ENCODE results near the gene SPART. TPM values are rescaled to one million over a fixed set of nuclear protein-coding genes. Genes with fewer than 3 reads are reported as not detected.

SPART gene
- total RNA-seq, 4 donors from 2014 or later = 34.1 to 58.7 (median 48.8) TPM

DNA sequence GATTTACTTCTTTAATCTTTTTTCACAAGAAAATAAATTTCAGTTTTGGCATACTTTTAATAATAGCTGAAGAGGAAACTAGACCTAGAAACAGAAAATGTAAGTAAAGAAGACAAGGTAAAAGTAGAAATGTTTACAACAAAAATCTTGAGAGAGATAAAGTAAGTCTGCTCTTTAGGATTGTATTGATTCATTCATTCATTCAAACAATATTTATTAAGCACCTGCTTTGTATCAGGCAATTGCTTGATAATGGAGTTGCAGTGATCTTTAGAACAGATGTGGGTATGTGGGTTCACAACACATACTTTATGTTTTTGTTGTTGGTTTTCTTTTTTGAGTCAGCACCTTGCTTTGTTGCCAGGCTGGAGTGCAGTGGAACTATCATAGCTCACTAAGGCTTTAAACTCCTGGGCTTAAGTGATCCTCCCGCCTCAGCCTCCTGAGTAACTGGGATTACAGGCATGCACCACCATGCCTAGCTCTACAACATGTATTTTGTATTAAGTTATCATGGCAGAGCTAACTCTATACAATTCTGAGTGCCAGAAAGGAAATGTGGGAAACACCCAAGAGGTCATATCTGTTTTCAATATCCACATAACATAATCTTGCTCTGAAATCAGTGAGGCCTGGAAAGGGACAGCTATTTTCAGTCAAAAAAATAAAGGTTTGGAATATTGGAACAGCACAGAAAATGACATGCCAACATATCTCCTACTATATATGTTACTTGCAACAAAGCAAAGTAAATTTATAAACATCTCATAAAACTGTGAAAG lies 8.8 kb upstream of the SPART start:
- no peak for DNase-seq
- Histone ChIP-seq H3K4me3 (no peak overlapping the region), H3K27me3 (no peaks in the 10 kb centered on the region), H3K27ac (no peak overlapping the region), H3K9me3 (no peaks in the 10 kb centered on the region), H3K36me3 (no peaks in the 10 kb centered on the region), H3K4me1 (peaks cover 0 to 8% of the 10 kb centered on the region in 2 donors)
- TF ChIP-seq POLR2A (IDR thresholded peaks at IDR 0.05) = no peak
- TF ChIP-seq, protein P1, sequence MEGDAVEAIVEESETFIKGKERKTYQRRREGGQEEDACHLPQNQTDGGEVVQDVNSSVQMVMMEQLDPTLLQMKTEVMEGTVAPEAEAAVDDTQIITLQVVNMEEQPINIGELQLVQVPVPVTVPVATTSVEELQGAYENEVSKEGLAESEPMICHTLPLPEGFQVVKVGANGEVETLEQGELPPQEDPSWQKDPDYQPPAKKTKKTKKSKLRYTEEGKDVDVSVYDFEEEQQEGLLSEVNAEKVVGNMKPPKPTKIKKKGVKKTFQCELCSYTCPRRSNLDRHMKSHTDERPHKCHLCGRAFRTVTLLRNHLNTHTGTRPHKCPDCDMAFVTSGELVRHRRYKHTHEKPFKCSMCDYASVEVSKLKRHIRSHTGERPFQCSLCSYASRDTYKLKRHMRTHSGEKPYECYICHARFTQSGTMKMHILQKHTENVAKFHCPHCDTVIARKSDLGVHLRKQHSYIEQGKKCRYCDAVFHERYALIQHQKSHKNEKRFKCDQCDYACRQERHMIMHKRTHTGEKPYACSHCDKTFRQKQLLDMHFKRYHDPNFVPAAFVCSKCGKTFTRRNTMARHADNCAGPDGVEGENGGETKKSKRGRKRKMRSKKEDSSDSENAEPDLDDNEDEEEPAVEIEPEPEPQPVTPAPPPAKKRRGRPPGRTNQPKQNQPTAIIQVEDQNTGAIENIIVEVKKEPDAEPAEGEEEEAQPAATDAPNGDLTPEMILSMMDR (IDR thresholded peaks at IDR 0.05 in 4 of 5, conservative IDR thresholded peaks at IDR 0.05 in 1 of 5) = no peak
- in situ Hi-C loops (cut with MboI; ENCODE audit: low sequenced_read_pairs in 4 of 4) (no loop called here), intact Hi-C loops (cut with DNase I; ENCODE audit: low total_unique reads) (no loop called here)
- ATAC-seq = no peak

DNA sequence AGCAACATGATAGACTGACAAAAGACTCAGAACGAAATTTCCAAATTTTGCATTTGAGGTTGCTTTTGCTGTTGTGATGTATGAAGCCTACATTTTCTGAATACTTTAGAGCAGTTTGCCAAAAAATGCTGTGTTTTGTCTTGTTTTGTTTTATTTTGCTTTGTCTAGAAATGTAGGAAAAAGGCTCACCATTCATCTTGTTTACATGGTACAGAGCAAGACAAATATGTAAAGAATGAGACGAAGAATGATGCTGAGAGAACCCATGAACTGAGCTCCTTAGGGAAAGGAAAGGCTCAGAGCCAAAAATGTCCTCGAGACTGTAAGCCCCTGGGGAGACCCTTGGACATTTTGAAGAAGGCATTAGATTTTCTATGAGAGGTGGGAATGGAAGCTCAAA lies 6.8 kb upstream of the SPART start:
- H3K27ac ChIP-seq = no peak overlapping the region
- H3K9me3 ChIP-seq = no peaks in the 10 kb centered on the region
- DNase-seq (no peak), ATAC-seq (no peak)
- peaks cover 0 to 4% of the 10 kb centered on the region in 2 donors for H3K4me1 ChIP-seq
- TF ChIP-seq, protein P1 (IDR thresholded peaks at IDR 0.05 in 4 of 5, conservative IDR thresholded peaks at IDR 0.05 in 1 of 5) = no peak
- no peak for TF ChIP-seq POLR2A (IDR thresholded peaks at IDR 0.05)
- H3K36me3 ChIP-seq = no peaks in the 10 kb centered on the region
- intact Hi-C loops (cut with DNase I; ENCODE audit: low total_unique reads) (no loop called here), in situ Hi-C loops (cut with MboI; ENCODE audit: low sequenced_read_pairs in 4 of 4) (no loop called here)
- no peaks in the 10 kb centered on the region for H3K27me3 ChIP-seq
- no peak overlapping the region for H3K4me3 ChIP-seq

DNA sequence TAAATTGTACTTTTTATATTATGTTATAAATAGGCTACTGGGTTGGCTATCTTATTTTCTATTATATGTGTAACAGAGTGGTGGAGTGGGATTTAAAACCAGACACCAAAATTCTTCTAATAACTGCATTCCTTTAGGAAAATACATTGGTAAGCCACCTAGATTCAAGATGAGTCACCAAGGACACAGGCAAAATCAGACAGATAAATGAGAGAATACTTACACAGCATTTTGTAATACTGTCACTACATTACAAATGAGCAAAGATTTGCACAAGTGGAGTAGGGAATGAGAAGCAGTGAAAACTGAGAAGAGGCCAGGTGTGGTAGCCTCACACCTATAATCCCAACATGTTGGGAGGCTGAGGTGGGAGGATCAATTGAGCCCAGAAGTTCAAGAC lies 6.2 kb upstream of the SPART start:
- in situ Hi-C loops (cut with MboI; ENCODE audit: low sequenced_read_pairs in 4 of 4) = no loop called here
- Histone ChIP-seq H3K4me3 (no peak overlapping the region), H3K27ac (no peak overlapping the region), H3K27me3 (no peaks in the 10 kb centered on the region), H3K36me3 (no peaks in the 10 kb centered on the region), H3K4me1 (no peaks in the 10 kb centered on the region), H3K9me3 (no peaks in the 10 kb centered on the region)
- intact Hi-C loops (cut with DNase I; ENCODE audit: low total_unique reads) = no loop called here
- DNase-seq (no peak), ATAC-seq (no peak)
- TF ChIP-seq POLR2A (IDR thresholded peaks at IDR 0.05) = no peak
- TF ChIP-seq, protein P1 (IDR thresholded peaks at IDR 0.05 in 4 of 5, conservative IDR thresholded peaks at IDR 0.05 in 1 of 5) = no peak

DNA sequence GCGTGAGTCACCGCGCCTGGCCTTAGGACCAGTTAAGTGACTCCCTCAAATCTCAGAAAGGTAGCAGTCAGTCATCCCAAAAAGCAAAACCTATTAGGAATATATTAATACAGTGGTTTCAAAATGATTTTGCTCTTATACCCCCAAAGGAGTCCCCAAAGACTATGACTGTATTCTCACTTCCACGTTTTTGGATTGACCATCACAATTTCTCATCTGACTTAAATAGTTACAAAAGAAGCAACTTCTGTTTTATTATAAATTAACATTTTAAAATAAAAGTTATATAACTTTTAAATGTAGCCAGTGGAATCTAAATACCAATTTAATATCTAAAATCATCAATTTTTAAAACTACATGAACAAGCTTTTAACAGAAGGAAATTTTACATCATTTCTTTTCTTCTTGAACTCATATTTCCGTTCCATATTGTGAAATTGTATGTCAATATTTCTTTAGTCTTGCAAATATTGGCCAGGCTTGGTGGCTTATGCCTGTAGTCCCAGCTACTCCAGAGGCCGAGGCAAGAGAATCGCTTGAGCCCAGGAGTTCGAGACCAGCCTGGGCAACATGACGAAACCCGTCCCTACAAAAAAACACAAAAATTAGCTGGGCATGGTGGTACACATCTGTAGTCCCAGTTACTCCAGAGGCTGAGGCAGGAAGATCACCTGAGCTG lies 1.5 kb upstream of the SPART start:
- Histone ChIP-seq H3K9me3 (no peaks in the 10 kb centered on the region), H3K4me1 (peaks cover 5 to 21% of the 10 kb centered on the region in 2 donors), H3K27me3 (no peaks in the 10 kb centered on the region), H3K36me3 (no peaks in the 10 kb centered on the region), H3K27ac (no peak overlapping the region), H3K4me3 (no peak overlapping the region)
- no peak for DNase-seq
- no peak for ATAC-seq
- in situ Hi-C loops (cut with MboI; ENCODE audit: low sequenced_read_pairs in 4 of 4) (loop anchor here in 1 of 4 donors (25.0 kb wide), 1 partner anchor 640 kb away; the partner anchor contains the start of gene ALG5), intact Hi-C loops (cut with DNase I; ENCODE audit: low total_unique reads) (loop anchor here (5.0 kb wide), 3 partner anchors 50 to 650 kb away; partner anchors contain the start of genes ALG5 and CCDC169)
- no peak for TF ChIP-seq POLR2A (IDR thresholded peaks at IDR 0.05)
- TF ChIP-seq, protein P1 (IDR thresholded peaks at IDR 0.05 in 4 of 5, conservative IDR thresholded peaks at IDR 0.05 in 1 of 5) = no peak
